ENCODE data around the gene LBR. TPM values are rescaled to one million over a fixed set of nuclear protein-coding genes. Genes with fewer than 3 reads are reported as not detected.

Gene LBR
- 8.9 TPM for total RNA-seq
- long read RNA-seq, transcript LBR-201 (14 exons, 3,745 nt): major isoform, 13 of 16 reads
- long read RNA-seq, partial matches to known transcripts: 3 of 16 reads
- long read RNA-seq, other reads (novel, unspliced or antisense): 0 of 16 reads

DNA sequence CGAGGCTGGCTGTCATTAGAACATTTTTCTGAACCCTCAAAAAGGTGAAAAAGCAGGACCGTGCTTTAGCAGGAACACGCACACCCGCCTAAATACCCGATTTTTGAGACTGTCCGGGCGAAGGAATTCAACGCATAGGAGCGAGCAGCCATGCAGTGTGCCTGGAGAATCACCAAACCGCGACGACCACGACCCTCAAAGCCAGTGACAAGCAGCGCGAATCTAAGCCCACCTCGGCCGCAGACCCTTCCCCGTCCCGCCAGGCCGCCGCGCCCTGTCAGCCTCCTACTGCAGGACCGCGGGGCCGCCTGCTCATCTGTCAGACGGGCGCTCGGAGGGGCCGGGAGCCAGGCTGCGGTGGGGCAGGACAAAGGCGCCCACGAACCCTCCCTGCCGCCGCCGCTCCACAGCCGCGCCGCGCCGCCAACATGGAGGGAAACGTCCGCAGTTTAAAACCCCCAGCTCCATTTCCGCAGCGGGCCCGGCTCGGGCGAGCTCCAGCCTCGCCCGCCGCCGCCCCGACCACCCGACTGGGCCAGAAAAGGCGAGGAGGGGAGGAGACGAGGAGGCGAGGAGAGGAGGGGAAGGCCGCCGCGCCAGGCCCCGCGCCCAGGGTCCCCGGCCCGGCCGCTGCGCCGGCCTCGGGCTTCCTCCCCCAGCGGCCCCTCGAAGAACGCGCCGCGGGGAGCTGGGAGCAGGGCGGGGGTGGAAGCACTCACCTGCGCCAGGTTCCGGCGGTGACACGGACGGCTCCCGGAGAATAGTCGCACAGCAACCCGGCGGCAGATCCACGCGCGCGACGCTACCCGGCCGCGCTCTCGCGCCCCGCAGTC lies at the start of gene LBR:
Gene LBR (minus strand): TSS at position 804 of the 833 bp plus-strand sequence. CDS start 3,963 bp downstream, outside the sequence.
- DNase-seq: peak; percentile 46
- Histone ChIP-seq H3K9me3 (replicated peaks) (peaks cover 10% of the 10 kb centered on the region), H3K36me3 (no peaks in the 10 kb centered on the region), H3K27me3 (ENCODE audit: low read depth) (no peaks in the 10 kb centered on the region), H3K27ac (replicated peaks) (peak within 1 kb of the TSS; percentile 90), H3K4me3 (peak within 1 kb of the TSS; percentile 96), H3K4me1 (peaks cover 66% of the 10 kb centered on the region)
- TF ChIP-seq, protein P1, sequence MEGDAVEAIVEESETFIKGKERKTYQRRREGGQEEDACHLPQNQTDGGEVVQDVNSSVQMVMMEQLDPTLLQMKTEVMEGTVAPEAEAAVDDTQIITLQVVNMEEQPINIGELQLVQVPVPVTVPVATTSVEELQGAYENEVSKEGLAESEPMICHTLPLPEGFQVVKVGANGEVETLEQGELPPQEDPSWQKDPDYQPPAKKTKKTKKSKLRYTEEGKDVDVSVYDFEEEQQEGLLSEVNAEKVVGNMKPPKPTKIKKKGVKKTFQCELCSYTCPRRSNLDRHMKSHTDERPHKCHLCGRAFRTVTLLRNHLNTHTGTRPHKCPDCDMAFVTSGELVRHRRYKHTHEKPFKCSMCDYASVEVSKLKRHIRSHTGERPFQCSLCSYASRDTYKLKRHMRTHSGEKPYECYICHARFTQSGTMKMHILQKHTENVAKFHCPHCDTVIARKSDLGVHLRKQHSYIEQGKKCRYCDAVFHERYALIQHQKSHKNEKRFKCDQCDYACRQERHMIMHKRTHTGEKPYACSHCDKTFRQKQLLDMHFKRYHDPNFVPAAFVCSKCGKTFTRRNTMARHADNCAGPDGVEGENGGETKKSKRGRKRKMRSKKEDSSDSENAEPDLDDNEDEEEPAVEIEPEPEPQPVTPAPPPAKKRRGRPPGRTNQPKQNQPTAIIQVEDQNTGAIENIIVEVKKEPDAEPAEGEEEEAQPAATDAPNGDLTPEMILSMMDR (IDR thresholded peaks at IDR 0.05; ENCODE audit: borderline replicate concordance): peak; percentile 14
- intact Hi-C loops (cut with micrococcal nuclease): no loop called here

GRCh38 chr1:225477296-225477911 lies 49.6 kb upstream of the LBR start:
- TF ChIP-seq, protein P1 (IDR thresholded peaks at IDR 0.05; ENCODE audit: borderline replicate concordance): no peak
- Histone ChIP-seq H3K27ac (replicated peaks) (no peak overlapping the region), H3K36me3 (no peaks in the 10 kb centered on the region), H3K4me1 (peaks cover 4% of the 10 kb centered on the region), H3K27me3 (ENCODE audit: low read depth) (no peaks in the 10 kb centered on the region), H3K9me3 (replicated peaks) (no peaks in the 10 kb centered on the region), H3K4me3 (no peak overlapping the region)
- intact Hi-C loops (cut with micrococcal nuclease): loop anchor here (5.0 kb wide), 2 partner anchors 295 to 435 kb away; no protein-coding TSS in a partner anchor
- DNase-seq: no peak

- no peak overlapping the region for H3K4me3 ChIP-seq
- no peak overlapping the region for H3K27ac ChIP-seq (replicated peaks)
- intact Hi-C loops (cut with micrococcal nuclease): loop anchor here (5.0 kb wide), 2 partner anchors 296 to 436 kb away; no protein-coding TSS in a partner anchor
- TF ChIP-seq, protein P1 (IDR thresholded peaks at IDR 0.05; ENCODE audit: borderline replicate concordance): no peak
- H3K9me3 ChIP-seq (replicated peaks): no peaks in the 10 kb centered on the region
- no peaks in the 10 kb centered on the region for H3K27me3 ChIP-seq (ENCODE audit: low read depth)
- H3K4me1 ChIP-seq: peaks cover 4% of the 10 kb centered on the region
- H3K36me3 ChIP-seq: no peaks in the 10 kb centered on the region
- no peak for DNase-seq
Observed at GRCh38 chr1:225476538-225476988, 48.7 kb upstream of the LBR start.

GRCh38 chr1:225476100-225476511 lies 48.3 kb upstream of the LBR start:
- Histone ChIP-seq H3K27me3 (ENCODE audit: low read depth) (no peaks in the 10 kb centered on the region), H3K4me1 (peaks cover 4% of the 10 kb centered on the region), H3K27ac (replicated peaks) (no peak overlapping the region), H3K36me3 (no peaks in the 10 kb centered on the region), H3K9me3 (replicated peaks) (no peaks in the 10 kb centered on the region), H3K4me3 (no peak overlapping the region)
- intact Hi-C loops (cut with micrococcal nuclease): loop anchor here (5.0 kb wide), 2 partner anchors 296 to 436 kb away; no protein-coding TSS in a partner anchor
- no peak for DNase-seq
- TF ChIP-seq, protein P1 (IDR thresholded peaks at IDR 0.05; ENCODE audit: borderline replicate concordance): no peak

Measured in left ventricle myocardium inferior (tissue), 1 donor.